HG02970 (cell line): Measurements from ENCODE around the gene DOC2A.
"Not testable (repeated sequence)": the region's sequence is repeated elsewhere in the genome, so short reads cannot be mapped to it uniquely, and the experiment has no call there.

Source experiments
- ATAC-seq: cut with Tn5 transposase; IDR thresholded peaks from one replicate; pipeline ENCODE4 v1.9.1; 2021; ENCODE audit warnings: mild to moderate bottlenecking, moderate library complexity, moderate number of reproducible peaks; ENCODE audit not compliant: unreplicated experiment, low FRiP score

The DOC2A gene

DNA sequence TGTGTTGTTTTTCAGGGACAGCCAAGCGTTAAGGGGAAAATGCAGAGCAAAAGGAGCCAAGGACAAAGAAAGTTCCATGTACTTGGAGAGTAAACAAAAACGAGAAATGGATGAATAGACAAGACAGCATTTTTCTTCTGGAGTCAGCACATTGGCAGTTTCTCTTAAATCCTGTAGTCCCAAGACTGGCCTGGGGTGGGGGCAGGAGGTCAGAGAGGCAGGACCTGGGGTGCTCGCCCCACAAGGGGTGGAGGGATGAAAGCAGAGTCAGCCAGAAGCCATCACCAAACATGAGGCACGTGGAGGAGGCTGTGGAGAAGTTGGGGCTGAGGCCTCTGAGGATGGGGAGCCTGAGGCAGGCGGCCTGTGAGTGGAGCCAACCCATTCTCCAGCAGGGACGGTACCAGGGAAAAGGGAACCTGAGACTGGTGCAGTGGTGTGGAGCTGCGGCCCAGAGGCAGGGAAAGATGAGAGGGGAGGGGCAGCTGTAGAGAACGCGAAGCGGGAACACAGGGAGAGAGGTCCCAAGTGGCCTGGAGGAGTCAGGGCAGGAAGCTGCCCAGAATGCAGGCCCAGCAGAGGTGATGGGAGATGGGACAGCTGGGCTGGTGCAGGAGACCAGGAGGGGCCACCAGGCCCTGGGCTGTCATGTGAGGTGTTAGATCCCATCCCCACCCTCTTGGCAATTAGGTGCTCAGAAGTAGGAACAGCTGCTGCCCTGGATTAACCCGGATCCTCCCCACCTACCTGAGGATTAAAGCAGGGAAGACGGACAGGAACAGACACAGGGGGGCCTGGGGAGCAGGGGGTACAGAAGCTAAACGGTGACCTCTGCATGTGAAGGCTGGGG, 17.0 kb upstream of the DOC2A start:
- no peak for ATAC-seq

DNA sequence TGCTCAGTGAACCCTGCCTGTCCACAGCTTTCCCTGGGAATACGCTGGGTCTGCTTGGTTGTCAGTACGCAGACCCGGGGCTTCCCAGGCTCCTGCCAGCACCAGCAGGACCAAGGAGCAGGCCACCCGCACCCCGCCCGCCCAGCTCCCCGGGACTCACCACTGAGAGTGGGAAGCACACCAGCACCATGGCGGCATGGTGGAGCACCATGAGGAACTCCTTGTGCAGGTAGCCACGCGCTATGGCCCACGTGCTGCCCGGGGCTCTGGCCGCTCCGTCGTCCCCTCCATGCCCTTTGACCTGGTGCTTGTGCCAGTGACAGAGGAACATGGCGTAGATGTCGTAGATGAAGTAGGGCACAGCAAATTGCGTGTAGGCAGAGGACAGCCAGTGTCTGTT, 15.6 kb upstream of the DOC2A start:
- ATAC-seq = no peak

DNA sequence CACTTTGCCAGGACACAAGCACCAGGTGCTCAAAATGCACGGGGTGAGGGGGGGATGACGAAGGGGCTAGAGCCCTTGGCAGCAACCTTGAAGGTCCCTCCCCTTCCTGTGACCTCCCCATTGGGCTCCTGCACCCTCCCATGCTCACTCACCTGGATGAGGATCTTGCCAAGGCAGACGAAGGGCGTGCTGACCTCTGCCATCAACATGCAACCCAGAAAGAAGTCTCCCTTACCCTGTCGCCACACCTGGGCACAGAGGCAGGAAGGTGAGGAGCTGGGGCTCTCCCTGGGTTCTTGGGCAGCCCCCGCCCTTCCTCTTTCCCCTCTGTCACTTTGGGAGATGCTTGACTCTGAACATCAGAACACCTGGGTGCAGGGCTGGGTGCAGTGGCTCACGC, 14.7 kb upstream of the DOC2A start:
- no peak for ATAC-seq

DNA sequence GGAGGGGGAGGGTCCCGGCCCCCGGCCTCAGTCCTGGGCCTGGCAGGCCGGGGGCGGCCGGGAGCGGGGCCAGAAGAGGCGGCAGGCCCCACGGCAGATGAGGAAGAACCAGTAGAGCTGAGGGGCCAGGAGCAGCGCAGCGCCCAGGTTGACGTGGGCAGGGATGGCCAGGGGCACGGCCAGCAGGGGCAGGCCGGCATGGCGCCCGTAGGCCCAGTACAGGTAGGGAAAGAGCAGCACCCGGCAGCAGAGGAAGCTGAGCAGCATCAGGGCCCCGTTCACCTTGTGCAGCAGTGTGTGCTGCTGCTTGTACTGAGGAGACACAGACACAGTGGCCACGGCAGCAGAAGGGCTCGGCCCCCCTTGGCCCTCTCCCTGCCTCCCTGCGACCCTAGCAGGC, 14.3 kb upstream of the DOC2A start:
- no peak for ATAC-seq

DNA sequence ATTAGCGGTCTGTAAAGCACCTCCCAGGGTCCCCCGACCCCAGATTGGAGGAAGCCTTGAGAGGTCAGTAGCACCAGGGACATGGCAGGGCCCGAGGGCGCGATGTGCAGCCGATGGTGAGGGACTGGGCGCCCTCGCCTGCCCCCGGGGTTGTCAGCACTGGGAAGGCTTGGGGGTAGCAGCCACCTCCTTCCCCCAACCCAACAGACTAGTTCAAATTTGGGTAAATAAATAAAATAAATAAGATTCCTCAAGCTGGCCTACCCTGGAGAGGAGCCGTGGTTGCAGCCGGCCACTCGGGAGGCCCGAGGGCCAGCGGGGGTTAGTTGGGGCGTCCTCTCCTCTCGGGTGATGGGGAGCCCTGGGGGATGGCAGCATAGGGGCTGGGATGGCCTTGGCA, 13.6 kb upstream of the DOC2A start:
- no peak for ATAC-seq

DNA sequence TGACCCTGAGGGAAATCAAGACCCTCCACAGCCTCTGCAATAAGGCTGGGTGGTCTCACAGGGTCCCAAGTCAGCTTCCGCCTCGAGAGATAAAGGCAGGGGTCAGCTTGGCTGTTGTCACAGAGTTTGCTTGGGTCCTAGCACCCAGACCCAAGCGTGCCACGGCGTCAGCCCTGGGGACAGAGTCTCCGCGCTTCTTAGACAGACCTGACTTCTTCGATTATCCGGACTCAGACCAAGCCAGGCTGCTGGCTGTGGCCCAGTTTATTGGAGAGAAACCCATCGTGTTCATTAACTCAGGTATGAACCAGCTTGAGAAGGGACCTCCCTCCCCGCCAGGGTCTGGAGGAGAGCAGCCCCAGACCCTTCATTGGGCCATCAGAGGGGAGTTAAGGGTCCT, 12.8 kb upstream of the DOC2A start:
- ATAC-seq = no peak

DNA sequence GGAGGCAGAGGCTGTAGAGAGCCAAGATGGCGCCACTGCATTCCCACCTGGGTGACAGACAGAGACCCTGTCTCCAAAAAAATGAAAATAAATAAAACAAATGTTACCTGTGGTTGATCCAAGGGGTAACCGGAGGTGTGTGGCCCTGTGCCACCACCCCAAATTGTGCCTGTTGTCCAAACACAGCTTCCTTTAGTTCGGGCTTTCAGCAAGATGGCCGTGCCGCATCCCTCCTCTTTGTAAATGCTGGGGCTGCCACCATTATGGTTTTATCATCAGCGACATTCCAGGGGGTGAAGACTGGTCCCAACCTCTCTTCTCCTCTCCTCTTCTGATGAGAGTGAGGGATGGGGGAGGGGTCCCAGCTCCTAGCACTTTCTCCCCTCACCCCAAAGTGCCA, 12.1 kb upstream of the DOC2A start, which contains the start of gene C16orf92:
Gene C16orf92 (plus strand): TSS at position 312 of the 400 bp plus-strand sequence. CDS start 143 bp downstream, outside the sequence.
- no peak for ATAC-seq

DNA sequence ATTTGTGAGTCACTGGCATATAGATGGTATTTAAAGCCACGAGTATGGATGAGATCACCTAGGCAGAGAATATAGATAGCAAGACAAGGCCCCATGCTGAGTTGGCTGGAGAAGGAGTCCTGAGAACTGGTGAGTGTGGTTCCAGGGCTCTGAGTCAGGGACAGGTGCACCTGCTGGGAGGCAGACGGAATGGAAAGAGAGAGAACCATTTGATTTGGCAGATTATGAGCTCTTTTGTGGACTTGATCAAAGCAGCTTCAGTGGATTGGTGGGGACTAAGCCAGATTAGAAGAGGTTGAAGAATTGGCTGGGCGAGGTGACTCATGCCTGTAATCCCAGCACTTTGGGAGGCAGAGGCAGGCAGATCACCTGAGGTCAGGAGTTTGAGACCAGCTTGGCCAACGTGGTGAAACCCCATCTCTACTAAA, 7.9 kb upstream of the DOC2A start:
- no peak for ATAC-seq

DNA sequence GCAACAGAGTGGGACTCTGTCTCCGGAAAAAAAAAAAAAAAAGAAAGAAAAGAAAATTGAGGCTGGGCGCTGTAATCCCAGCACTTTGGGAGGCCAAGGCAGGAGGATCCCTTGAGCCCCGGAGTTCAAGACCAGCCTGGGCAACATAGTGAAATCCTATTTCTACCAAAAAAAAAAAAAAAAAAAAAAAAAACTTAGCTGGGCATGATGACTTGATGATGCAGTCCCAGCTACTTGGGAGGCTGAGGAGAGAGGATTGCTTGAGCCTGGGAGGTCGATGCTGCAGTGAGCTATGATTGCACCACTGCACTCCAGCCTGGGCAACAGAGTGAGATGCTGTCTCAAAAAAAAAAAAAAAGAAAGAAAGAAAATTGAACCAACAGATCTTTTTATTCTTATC, 7.1 kb upstream of the DOC2A start:
- not testable (repeated sequence) for ATAC-seq

DNA sequence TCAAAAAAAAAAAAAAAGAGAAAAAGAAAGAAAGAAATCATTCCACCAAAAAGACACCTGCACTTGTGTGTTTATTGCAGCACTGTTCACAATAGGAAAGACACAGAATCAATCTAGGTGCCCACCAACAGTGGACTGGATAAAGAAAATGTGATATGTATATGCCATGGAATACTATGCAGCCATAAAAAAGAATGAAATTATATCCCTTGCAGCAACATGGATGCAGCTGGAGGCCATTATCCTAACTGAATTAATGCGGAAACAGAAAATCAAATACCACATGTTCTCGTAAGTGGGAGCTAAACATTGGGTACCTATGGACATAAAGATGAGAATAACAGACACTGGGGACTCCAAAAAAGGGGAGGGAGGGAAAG, 6.4 kb upstream of the DOC2A start:
- no peak for ATAC-seq

DNA sequence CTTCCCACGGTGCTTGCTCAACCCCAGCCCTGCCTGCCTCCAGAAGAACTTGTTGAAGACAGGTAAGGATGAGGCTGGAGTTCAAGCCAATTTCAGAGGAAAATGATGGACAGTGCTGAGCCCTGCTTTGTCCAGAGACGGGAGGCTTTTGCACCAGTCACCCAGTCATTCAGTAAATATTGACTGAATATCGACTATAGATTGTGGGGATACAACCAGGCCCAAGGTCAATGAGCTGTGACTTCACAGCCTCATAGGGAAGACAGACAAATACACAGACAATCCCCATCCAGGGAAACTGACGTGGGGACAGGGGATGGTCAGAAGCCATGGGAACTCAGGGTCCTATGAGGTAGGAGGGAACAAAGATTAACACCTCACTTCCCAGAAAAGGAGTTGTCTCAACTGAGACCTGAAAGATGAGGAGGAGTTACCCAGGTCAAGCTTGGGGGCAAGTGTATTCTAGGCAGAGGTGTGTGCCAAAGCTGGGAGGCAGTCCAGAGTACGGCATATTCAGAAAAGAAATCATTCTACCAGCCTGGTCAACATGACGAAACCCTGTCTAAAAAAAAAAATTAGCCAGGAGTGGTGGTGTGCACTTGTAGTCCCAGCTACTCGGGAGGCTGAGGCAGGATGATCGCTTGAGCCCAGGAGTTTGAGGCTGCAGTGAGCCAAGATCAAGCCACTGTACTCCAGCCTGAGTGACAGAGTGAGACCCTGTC, 5.9 kb upstream of the DOC2A start:
- no peak for ATAC-seq

DNA sequence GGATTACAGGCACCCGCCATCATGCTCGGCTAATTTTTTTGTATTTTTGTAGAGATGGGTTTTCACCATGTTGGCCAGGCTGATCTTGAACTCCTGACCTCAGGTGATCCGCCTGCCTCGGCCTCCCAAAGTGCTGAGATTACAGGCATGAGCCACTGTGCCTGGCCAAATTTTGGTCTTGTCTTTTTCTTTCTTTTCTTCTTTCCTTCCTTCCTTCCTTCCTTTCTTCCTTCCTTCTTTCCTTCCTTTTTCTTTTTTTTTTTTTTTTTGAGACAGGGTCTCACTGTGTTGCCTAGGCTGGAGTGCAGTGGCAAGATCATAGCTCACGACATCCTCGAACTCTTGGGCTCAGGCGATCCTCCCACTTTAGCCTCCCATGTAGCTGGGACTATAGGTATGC, 4.6 kb upstream of the DOC2A start:
- ATAC-seq = not testable (repeated sequence)

DNA sequence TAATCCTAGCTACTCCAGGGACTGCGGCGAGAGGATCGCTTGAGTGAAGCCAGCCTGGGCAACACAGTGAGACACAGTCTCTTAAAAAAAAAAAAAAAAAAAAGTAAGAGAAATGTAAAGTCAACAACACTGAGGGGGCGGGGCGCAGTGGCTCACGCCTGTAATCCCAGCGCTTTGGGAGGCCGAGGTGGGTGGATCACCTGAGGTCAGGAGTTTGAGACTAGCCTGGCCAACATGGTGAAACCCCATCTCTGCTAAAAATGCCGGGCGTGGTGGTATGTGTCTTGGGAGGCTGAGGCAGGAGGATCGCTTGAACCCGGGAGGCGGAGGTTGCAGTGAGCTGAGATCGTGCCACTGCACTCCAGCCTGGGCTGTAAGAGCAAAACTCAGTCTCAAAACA, 1.8 kb upstream of the DOC2A start:
- ATAC-seq = not testable (repeated sequence)

DNA sequence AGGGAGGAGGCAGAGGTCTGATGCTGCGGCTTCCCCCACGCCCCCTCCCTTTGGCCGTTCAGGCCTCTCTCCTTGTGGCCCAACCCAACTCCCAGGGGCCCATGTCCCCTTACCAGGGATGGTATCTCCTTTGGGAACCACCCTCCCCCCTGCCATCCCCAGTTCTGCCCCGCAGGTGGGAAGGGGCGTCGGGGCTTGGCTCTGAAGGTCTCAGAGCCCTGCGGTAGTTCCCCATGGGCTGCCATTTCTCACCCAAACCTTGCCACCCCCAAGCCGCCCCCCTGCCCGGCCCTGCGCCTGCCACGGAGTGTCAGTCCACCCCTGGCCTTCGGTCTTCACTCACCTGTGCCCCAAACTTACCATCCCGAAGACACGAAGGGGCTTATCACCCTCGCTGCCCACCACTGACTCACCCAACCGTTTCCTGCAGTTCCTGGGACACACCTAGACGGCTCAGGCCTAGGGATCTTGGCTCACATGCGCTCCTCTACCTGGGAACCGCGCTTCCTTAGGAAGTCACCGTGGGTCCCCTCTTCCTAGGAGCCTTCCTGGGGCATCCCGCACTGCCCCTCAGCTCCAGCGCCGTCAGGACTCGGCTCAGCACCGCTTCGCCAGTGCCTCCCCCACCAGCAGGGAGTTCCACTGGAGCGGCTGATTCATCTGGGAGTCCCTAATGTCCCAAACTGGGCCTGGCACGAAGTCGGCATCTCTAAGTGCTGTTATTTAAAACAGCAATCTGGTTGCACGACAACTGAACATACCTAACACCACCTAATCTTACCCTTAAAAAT, 1.1 kb upstream of the DOC2A start:
- no peak for ATAC-seq

DNA sequence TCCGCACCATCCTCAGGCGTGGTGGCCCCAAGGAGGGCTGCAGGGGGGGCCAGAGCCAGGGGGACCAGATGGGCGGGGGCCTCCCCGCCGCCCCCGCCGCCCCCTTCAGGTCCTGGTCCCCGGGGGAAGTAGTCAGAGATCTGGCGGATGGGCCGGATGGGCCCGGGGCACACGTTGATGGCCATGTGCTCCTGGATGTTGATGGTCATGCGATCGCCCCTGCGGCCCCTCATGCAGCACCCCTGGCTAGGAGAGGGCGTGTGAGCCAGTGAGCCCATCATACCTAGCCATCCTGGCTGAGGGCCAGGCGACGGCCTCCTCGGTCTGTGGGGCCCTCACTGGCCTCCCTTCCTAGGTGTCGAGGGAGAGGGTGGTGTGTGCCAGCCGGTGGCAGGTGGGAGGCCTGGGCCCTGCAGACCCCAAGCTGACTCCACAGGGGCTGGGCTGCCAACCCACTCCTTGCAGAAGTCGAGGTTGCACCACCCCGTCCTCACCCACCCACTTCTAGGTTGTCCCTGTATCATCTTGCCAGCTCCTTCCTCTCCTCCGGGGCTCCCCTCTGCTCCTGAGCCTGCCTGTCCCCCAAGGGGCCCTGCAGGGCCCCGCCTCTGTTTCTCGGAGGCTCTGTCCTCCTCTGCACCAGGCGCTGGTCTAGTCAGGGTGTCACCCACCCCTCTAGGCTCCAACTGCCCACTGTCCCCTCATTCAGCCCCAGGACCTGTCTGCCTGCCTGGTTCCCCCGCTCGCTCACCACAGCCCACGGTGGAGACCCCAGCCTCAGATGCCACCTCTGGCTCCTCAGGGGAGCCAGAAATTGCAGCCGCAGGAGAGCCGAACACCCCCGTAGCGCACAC, 610 bp downstream of the DOC2A start:
- no peak for ATAC-seq

DNA sequence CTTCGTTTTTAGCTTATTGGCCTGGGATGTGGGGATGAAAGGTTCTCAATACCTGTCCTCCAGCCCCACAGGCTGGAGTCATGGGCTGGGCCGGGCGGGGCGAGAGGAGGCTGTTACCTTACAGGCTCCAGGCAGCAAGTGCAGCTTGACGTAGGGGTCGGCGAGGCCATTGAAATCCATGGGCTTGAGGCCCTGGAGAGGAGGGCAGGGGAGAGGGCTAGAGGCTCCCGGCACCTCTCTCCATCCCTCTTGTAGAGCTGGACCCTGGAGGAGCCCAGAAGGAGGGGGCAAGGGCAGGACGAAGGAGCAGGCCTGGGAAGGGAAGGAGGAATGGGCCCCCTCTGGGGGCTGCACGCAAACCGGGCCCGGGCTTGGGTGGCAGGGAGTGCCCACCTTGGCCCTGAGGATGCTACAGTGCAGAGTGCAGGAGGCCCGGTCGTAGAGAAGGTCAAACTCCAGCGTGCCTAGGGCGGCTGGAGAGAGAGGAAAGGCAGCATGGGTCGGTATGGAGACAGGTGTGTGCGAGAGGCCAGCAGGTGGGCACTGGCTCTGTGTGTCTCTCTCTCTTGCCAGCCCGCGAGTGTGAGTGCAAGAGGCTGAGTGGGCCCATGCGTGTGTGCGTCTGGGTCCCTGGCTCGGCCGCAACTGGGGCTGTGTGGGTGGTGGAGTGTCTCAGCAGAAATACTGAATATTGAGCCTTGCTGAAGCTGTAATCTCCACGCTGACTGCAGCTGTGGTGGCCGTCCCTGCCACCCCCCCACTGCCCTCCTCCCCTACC, 1.6 kb downstream of the DOC2A start:
- no peak for ATAC-seq

DNA sequence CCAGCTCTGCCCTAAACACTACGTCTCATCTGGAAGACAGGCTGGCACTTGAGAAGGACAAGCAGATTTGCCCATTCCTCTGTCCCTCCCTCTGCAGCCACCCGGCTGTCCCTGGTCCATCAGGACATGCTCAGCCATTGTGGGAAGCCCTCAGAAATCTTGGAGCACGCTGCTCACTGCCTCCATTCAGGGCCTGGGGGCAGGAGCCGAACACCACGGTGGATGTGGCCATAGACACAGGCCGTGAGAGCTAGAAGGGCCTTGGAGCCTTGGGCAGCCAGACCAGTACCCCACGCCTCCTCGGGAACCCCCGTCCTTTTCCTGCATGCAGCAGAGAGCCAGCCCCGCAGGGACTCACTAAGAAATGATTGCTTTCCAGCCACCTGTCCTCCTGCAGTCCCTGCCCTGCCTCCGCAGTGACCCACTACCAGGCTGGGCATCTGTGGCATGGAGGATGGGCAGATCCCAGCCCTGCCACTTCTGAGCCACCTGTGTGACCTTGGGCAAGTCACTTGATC, 3.4 kb downstream of the DOC2A start:
- ATAC-seq = no peak

DNA sequence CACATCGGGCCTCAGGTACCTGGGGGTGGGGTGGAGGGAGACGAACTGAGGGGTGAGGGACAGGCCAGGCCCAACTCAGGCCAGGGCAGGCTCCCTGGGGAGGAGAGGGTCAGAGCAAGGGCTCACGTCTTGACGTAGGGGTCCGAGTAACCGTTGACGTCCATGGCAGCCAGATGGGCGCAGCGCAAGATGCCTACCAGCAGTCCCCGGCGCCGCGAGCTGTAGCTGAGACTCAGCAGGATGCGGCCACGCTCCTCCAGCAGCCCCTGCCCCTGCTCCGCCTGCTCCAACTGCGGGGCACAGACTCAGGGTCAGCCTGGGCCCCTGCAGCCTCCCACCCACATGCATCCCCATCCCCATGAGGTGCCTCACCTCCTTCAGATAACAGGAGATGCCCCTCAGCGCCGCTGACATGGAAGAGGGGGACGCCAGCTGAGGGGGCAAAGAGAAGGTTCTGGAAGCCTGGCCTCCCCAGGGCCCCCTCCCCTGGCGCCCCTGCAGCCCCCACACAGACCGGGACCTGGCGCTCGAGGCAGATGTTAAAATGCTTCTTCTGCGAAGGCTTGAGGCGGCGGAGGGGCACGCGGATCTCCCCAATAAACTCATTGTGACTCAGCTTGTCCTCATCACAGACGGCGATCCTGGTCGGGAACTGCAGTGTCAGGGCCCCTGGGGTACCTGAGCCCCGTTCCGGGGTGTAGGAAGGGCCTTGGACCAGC, 4.0 kb downstream of the DOC2A start:
- ATAC-seq = no peak

DNA sequence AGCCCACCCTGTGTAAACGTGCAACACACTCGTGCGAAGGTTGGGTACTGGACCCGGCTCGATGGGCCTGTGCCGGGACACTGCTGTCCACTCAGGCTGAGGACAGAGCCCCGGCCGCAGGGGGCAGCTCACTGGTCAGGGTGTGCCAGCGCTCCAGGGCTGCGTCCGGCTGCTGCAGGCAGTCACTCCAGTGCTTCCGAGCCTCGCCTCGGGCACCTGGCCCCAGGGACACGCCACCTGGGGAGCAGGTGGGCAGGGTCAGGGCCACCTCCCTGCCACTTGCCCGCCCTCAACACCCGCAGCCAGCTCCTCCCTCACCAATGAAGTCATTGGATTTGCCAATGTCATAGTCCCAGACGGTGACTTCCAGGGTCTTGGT, 4.7 kb downstream of the DOC2A start:
- no peak for ATAC-seq
